Measurements from ENCODE around the gene COLEC12.
A peak's percentile ranks its signal among the peaks of the same experiment; 100 is the strongest.

COLEC12 gene

DNA sequence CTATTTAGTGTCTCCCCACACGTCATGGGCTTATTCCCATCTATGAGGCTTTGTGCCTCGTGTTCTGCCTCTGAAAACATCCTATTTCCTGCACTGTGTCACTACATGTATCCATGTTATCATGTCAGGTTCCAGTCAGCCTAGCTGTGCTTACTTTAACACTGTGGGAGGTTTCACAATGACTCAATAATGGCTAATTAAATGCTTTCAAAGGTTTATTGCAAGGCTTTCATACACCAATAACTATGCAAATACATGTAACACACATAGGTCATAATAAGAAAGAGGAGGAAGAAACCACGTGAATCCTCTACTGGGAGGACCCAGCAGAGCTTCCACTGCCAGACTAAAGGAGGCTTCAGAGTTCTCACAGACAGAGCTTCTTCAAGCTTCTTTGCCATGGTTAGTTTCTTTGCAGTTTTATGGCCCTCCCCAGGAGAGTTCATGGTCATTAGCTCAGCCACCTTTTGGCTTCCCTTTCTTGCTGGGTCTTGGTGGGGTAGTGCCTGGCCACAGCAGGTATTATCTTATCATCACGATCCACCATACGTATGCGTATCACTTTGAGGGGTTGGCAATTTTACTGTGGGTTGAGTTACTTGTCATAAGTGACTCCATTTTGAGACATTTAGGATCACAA, 5.1 kb upstream of the COLEC12 start:
- DNase-seq: no peak

DNA sequence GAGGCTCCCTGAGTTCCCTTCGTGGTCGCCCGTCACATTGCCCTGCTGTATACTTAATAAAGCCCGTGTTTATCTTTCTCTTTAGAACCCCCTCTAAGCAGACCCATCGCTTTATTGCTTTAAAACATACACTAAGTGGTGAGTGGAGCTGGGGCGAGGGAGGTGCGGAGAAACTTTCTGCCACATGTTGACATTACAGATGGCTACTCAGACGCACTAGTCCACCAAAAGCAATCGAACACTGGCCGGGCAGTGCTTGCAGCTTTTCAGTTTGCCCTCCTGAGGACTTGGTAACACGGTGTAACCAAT, 859 bp upstream of the COLEC12 start:
- no peak for DNase-seq

DNA sequence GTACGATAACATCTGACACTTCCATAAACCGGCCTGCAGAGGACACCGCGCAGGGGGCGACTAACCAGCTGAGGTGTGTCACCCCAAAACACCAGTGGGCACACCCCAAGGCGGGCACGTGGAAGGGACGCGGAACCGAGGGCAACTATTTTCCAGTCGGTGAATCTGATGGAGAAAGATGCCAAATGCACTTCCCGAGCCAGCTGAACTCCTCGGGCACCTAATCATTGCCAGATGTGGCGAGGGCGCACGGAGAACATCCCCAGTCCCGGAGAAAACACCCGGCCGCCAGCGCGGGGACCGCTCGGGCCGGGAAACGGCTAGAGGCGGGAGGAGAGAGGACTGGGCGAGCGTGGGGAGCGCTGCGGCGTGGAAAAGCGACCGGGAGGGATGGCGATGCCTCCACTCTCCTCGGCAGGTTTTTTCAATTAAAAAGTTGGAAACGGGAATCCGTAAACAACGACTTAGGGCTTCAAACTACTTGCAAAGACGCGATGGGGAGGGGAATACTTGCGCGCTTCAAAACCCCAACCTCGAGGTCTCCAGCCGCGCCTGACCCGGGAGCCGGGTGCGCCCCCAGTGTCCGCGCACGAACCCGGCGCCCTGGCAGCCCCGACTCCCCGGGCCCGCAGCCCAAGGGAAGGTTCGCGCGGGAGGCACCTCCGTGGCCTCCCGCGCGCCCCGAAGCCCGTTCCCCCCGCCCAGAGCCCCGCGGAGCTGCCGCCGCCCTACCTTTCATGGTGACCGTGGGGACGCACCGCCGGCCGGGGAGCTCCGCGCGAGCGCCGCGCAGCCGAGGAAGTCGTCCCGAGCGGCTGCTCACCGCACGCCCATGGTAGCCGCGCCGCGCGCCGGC, 497 bp downstream of the COLEC12 start:
- peak; percentile 77 for DNase-seq

DNA sequence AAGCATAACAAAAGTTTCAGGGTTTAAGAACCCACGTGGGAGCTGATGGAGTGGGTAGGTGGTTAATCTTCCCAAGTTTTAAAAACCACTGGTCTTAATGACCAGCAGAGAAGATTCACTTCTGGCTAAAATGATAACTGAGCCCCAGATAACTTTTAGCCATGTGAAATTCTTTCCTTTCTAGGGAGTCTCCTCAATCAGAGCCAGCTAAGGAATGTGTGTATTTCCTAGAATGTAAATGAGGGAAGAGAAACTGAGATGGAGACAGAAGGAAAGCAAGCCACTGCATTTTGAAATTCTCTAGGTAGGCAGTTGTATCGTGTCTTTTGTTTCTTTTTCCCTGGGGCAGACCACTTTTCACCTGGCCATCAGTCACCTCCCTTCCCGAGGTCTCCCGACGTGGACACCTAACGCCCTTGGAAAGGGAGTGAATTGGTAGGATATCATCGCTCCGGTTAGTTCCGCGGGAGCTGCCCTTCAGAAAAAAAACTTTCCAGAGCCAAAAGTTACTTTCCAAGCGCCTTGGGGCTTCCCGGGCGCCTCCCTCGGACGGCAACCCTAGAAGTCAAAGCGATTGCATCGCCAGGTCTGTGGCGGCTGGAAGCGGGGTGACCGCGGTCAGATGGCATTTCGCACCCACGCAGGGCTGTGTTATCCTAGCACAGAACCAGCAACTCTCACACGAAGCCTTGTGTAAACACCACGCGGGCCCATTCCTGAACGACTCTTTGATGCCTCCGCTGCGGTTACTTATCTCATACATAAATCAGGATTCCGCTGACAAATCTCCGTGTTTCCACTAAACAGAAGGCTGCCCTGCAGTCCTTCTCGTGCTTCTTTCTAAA, 1.3 kb downstream of the COLEC12 start:
- peak; percentile 93 for DNase-seq

DNA sequence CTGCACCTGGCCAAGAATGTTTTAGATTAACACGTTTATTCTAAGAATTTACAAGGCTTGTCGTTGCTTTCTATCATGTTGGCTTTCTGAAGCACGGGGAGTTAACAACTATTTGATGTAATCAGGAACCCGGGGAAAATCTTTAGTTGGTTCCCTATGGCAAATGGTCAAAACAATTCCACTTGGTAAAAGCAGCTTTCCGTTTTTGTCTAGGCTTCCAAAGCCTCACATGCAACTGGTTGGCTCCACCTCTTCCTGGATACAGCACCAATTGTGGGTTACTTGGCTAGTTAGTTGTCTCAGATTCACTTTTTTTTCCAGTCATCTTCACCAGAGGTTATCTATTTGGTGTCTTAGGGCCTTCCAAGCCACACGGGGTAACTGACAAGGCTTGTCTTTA, 2.8 kb downstream of the COLEC12 start:
- no peak for DNase-seq

DNA sequence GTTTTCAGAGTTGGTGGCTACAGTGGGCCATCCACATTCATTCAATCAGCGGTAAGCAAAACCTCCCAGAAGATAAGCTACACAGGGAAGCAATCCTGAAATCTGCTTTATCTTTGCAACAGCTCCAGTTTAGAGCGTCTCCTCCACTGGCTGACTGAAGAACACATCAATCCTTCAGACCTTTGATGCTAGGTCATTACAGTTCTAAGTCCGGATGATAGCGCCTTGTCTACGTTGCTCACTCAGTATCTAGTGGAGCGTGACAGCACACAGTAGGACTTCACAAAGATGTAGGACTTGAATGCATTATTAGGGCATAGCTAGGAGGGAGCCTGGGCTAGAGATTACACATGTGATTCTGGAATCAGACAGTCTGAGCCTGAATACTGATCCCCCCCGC, 5.0 kb downstream of the COLEC12 start:
- no peak for DNase-seq

DNA sequence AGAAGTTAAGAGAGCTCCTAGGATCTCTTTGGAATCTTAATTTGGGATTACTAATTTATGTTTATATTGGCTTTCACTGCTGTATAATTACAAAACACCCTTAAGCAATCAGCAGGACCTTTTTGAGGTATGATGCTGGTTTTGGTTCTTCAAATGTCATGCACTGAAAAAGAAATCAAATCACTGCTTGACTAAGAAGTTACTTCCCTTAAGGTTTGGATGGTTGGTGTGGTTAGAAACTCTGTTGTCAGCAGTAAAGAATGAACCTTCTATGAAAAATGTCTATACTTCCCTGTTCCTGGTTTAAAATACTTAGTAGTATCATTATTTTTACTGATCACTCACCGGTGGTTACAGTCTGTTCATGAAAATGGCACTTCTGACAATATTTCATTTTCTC, 5.5 kb downstream of the COLEC12 start:
- DNase-seq: no peak

DNA sequence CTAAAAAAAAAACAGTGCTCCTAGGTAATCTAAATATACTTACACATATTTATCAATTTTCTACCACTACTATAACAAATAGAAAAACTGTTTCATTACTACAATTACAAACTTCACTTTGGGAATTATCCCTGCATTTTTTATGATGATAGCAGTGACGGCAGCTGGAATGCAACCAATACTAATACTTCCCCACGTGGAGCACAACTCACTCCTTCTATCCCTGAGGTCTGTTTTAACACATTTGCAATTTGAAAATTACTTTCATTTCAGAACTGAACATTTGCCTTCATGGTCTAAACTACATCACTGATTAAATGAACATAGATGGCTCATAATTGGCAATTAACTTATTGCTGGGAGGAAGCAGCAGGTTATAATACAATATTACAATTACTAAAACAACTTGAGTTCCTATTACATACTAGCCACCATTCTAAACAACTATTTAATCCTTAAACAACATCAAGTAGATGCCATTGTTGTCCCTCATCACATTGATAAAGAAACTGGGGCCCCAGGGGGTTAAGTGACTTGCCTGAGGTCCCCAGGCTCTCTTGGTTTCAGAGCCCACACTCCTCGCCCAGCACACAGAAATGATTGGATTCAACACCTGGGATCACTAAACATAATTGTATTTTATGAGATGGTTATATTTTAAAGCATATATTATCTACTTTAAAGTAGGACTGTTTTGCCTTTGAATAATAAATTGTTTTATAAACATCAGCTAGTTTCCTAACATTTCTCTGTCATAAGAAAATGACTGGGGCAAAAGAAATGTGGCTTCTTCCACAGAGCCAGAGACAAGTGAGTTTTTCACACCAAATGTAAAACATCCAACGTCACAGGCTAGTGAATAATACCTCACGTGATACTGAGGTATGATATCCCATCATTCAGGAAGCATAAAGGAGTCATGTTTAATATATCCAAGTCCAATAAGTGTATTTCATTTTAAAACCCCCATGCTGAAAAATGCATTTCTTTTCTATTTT, 6.2 kb downstream of the COLEC12 start:
- peak; percentile 67 for DNase-seq

DNA sequence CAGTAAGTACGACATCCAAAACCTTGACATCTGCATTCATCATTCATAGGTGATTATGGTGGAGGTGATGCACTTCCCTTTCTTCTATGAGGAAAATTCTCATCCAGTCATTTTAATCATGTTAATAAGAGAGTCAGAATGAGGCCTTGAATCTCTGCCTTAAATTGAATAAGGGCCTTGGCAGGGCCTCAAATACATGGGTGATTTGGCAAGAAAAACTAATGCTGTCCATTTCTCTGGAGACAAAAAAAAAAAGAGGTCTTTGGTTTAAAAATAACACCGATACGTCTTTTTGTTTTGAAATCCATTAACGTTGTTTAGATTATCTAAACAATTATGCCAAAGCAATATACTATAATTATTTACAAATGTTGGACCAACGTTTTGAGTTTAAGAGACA, 8.1 kb downstream of the COLEC12 start:
- no peak for DNase-seq

DNA sequence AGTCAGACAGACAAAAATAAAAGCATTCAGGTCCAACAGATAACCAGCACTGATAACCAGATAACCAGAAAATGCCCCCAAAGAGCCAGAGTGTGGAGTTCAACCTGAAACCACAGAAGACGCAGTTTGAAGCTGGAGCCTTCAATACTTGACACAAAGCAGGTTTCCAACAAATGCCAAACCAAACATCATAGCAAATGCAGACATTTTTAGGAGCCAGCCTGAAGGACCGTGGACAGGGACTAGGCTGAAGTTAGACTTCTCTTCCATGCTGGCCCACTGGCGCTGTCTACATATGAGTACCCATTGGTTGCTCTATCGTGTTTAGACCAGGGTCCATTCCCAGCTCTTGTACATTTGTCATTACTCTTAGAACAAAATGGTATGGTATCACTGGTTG, 9.9 kb downstream of the COLEC12 start:
- DNase-seq: no peak

DNA sequence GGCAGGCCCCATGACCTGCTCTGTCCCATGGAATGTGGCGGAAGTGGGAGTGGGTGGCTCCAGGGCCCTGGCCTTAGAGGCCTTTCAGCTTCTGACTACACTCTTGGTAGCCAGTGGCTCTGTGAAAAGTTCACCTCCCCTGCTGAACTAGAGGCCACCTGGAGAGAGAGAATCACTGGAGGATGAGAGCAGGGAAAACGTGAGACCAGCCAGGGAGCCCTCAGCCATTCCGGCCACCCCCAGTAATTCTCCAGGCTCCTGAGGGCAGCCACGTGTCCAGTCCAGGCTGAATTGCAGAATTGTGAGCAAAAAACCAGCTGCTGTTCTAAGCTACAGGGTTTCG, 10.5 kb downstream of the COLEC12 start:
- DNase-seq: no peak

DNA sequence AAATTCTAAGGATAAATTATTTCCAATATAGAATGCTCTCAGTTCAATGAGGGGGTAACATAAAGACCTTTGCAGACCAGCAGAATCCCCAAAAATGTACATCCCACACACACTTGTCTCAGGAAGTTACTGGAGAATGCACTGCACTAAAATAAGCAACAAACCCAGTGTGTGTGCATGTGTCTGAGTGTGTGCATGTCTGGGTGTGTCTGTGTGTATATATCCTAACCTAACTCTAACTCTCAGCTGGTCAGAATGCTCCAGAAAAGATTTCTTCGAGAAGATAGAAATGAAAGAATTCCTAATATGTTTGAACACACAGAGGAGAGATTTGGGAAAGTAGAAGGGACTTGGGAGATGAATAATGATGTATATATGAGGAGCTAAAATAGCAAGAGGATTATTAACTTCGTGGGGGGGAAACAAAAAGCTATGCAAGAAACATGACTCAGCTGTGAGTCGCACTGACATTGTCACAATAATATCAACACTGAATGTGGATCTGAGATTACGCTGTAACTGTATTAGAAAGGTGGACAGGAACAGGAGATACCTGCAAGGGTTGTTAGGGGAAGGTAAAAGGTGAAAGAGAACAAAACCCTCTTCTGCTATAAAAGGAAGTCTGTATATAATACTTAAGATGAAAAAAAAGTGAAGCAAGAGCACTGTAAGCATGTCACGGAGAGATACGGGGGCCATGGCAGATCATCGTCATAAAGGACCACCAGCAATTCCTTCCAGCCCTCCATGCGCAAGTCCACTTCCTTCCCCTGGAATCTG, 11.1 kb downstream of the COLEC12 start:
- DNase-seq: peak; percentile 87

DNA sequence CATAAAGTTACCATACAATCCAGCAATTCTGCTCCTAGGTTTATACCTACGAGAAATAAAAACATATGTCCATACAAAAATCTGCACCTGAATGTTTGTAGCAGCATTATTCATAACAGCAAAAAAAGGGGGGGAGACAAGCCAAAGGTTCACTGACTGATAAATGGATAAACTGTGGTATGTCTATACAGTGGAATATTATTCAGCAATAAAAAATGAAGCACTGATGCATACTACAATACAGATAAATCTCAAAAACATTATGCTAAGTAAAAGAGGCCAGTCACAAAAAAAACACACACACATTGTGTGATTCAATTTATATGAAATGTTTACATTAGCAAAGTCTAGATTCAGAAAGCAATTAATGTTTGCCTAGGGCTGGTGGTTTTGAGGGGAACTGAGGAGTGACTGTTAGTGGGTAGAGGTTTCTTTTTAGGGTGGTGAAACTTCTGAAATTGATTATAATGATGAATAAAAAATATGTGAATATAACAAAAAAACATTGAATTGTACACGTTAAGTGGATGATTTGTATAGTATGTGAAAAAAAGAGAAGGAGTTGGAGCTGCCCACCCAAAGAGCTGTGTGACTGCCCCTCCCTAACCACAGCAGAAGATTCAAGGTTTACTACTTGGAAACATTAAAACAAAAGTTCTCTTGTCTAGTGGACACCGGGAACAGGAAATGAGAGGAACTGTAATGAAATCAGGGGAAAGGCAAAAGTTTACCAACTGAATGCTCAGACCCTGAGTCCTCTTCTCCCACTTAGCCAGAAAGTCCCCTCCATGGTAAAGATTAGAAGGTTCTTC, 13.4 kb downstream of the COLEC12 start:
- no peak for DNase-seq

DNA sequence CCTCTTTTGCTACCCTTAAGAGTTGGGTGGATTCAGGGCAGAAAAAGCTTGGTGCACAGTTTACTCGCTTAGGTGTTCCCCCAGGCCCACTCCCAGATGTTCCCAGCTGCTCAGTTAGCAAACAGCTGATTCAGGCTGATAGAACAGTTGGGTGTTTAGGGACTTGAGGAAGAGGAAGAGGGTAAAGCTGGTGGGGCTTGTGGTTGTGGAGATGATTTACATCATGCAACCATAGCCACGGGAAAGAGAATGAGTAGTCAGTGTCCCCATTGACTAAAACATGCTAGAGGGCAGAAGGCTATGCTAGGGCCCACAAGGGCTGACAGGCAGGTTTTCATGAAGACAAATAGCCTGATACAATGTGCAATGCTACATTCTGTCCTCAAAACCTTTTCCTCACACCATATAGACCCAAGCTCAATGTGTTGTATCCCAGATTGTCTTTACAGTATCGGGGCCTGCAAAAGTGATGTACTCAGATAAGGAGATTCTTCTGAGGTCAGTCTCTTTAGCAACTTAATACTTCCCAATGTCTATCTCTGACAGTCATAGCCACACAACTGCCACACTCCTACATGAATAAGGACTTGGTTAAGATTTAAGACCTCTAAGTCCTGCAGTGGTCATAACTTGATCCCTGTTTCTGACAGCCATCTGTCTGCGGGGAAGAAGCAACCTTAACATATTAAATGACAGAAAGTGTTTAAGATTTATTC, 15.6 kb downstream of the COLEC12 start:
- no peak for DNase-seq

DNA sequence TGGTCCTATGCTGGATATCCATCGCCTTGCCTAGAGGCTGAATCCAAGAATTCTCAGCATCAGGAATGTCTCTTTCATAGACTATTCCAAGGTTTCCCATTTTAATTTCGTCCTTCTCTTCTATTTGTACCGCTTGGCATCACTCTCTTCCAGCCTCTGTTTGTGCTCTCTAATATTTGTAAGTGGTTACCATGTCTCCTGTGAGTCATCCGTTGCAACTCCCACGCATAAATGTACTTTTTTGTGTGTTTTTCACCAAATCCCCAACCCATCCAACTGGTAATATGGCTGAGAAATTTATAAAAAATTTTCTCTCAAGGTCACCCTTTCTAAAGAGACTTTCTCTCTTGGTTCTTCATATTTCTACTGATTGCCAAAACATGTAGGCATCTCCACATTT, 21.8 kb downstream of the COLEC12 start:
- no peak for DNase-seq

DNA sequence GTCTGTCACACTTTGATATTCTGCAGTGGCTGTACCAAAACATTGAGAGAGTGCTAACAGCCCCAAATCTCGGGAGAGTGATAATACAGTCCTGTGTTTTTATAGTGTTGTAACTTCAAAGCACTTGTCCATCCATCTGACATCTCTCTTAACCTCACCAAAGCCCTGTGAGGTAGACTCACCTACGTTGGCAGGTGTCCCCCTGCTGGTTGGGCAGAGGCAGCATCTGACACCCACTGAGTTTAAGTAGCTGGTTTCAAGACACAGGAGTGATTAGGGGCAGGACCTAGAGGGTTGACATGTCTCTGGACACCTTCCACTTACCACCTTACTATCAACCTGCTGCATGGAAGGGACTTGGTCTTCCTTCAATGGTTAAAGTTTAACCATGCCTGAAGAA, 22.9 kb downstream of the COLEC12 start:
- no peak for DNase-seq

DNA sequence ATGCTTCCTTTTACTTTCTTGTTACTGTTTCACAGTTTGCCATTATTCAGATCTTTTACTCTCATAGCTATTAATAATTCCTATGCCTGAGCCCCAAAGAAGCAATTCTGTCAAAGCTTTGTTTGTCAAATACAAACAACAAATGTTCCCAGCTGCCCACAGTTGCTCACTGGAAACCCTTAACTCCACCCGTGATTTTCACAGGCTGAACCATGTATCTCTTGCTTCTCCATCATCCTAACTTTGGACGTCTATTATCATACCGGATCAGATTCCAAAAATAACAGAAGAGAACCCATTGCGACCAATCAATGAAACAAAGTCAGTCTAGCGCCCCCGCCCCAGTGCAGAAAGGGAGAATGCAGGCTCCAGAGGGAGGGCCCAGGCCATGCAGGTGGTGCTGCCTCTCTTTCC, 24.2 kb downstream of the COLEC12 start:
- DNase-seq: no peak

DNA sequence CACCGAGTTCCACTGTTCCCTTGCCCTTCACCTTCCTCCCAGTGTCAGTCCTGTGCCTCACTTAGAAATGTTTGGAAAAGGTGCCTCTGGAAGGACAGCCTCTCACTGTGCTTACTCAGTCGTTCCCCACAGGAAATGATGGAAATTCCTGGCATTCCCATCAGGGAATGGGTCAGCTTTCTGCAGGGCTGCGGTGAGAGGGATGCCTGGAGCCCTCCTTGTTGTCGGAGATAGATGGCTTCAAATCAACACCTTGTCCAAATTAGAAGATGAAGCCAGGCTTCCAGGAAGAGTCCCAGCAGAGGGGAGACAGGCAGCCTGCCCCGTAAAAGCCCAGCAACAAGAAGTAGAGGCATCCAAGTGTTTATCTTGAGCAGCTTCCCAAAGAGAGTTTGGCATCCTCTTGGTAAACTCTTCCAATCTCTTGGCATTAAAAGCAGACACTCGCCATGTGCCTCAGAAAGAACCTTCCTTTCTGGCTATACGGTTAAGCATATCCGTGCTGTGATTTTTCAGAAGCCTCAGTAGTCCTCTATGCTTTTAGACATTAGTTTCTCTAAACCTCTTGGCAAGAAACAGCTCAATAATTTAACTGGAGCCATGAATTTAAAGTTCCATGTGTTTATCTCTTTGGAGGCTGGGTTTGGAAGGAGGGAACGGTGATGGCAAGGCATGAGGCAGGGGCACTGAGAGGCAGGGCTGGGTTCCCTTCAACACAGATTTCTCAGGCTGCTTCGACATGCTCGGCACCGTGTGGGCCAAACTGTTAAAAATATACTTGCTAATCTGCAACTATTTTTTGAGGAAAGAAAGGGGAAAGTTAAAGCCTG, 25.1 kb downstream of the COLEC12 start:
- peak; percentile 90 for DNase-seq

DNA sequence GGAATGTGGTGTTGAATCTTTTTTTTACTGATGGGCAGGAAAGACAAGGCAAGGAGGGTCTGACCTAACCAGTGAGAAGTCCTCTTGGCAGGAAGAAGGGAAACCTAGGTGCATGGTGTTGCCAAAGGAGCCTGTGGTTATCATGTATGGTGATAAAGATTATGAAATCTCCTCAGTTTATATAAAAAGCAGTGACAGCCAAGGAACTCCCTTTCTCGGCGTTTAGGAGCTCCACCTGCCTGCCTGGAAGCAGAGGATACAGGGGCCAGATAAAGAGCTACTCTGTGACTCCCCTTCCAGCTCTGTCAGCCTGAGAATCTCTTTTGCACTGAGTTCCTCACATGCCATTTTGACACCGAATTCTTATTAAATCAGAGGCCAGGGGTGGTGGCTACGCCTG, 26.1 kb downstream of the COLEC12 start:
- DNase-seq: no peak
